ENCODE data around the gene SLIRP.
"Not testable (repeated sequence)": the region's sequence is repeated elsewhere in the genome, so short reads cannot be mapped to it uniquely, and the experiment has no call there.

SLIRP gene

DNA sequence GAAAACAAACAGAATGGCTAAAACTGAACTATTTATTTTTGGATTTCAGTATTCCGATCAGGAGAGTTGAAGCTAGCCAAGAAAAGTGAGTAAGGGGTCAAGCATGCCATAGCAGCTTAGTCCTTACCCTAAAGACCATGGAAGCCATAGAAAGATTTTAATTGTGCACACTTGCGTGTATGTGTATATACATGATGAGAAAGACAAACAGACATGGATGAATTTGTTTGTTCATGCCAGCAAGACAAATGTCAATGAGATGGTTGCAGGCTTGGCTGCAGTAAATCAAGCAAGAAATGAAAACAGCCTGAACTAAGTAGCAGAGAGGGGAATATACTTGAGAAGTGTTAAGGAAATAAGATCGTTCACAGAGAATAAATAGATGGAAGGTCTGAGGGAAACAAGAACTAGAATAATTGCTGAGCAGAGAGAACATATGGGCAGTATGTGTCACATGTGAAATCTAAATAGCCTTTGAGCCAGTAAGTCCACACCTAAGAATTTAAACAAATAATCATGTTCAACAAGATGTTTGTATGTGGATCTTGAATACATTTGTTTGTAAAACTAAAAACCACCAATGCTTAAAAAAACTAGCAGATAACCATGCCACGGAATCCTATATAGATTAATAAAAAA, 38.3 kb downstream of the SLIRP start:
- no peak for DNase-seq

DNA sequence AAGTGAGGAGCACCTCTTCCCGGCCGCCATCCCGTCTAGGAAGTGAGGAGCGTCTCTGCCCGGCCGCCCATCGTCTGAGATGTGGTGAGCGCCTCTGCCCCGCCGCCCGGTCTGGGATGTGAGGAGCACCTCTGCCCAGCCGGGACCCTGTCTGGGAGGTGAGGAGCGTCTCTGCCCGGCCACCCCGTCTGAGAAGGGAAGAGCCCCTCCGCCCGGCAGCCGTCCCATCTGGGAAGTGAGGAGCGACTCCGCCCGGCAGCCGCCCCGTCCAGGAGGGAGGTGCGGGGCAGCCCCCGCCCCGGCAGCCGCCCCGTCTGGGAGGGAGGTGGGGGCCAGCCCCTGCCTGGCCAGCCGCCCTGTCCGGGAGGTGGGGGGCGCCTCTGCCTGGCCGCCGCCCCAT, 39.5 kb downstream of the SLIRP start:
- DNase-seq, result not testable (repeated sequence)

DNA sequence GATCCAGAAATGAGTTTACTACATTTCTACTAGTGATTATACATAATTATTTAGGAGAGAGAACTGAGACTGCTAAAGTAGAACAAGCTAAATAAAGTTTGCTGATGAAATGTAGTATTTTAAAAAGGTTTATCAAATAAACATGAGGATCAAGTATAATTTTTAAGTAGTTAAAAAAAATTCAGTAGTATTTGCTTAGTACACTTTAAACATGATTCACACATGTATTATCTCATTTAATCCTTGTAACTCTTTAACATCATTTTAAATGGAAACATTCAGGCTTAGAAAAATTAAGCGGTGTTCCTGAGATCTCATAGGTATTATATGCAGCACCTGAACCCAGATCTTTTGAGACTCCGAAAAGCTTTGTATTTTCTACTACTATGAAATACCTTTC, 44.4 kb downstream of the SLIRP start:
- DNase-seq, result no peak

DNA sequence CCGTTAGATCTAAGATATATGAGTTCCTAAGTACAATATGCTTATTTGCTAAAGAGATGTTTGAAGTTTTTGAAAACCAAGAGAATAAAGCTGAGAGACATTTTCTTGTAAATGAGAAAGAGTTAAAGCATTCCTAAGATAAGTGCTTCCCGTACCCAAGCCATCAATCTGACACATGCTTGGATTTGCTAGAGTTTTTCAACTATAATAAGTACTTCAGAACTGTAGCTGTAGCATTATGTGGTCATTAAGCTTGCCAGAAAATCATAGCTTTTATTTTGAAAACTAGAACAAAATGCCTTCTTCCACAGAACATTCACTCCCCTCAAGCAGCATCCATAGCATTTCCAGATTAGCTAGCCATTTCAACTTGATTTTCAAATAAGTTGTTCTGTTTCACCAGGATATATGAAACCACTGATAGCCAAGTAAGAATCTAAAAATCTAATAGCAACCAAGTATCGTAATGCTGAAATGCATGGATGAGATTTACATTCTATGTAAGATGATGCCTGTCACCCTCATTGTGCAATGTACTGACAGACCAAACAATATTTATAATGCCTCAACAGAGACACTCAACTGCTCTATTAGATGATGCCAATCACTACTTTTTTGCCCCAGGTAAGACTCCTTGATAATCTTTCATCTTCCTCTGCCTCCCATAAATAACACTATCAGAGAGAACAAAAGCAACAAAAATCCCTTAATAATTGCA, 45.1 kb downstream of the SLIRP start:
- no peak for DNase-seq

DNA sequence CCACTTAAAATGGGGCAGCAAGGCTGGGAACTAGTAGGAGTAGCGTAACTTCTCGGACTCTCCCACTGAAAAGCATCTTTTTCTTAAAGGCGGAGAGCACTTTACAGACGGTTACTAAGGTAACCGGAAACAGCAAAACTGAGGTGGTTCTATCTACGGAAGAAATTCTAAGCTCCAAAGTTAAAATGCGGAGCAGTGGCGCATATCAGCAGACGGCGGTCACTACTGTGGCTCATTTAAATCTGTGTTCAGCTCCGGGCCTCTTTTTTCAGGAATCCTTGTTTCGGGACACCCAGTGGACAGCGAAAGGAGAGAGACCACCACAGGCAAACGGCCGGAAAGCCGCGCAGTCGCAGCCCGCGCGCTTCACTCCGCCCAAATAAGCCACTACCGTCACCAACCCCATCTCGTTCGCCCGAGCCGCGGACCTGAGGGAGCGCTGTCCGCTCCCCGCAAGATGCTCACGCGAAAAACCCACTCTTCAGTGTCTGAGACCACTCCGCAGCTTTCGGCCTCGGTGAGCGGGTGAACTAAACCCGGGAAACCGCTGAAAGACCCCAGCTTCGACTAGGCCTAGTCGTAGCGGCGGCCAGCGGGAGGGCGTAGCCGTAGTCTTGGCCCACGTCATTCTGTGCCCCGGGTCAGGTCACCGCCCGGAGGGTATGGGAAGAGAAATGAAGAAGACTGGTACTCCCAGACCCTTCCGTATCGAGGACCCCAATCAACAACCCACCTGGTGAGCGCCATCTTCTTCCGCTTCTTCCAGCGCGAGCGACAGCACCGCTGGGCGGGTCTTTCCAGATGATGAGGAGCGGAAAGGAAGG, 52.7 kb downstream of the SLIRP start, which contains the start of gene SNW1:
Gene SNW1, minus strand, starts transcription at position 776 of the 824 bp plus-strand sequence. Its CDS starts 29 bp downstream, at position 747.
- DNase-seq, result peak; percentile 87

DNA sequence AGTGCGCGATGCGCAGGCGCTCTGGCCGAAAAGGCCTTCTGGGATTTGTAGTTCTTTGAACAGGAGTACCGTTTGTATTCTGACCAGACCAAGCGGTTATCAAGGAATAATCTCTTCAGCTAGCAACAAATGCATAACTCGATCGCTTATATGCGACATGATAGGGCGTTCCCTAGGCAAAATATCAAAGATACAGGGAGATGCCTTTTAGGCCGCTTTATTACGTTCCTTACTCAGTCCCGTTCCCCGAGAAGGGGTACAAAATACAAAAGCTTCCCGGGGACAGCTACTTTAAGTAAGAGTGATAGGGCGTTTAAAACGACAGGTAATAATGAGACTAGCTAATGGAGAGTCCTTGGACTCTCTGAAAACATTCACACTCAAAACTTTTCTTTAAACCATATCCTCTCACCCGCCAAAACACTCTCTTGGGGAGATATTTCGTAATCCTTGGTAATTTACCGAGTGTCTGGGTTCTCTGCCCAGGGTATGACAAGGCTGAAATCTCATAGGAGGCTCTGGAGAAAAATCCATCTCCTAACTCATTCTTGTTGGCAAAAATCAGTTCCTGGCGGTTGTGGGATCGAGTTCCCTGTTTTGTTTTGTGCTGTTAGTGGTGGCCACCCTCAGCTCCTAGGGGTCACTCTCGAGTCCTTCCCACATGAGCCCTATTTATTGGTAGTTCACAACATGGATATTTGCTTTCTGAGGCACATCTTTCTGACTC, 53.5 kb downstream of the SLIRP start:
- DNase-seq, result no peak

DNA sequence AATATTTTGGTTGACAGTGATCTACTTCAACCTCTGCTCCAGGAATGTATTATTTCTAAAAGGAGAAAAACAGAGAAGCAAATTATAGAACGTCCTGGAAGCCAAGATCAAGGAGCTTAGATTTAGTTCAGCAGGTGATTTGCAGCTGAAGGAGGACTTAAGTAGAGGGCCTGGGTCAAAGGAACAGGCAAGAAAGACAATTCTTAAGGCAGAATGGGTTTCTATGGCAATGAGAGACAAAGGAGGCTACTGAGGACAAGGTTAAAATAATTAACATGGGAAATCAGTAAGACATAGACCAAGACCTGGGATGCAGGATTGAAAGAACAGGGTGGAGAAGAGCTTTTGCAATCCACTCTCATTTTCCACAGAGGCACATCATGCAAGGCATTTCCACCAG, 55.4 kb downstream of the SLIRP start:
- no peak for DNase-seq

DNA sequence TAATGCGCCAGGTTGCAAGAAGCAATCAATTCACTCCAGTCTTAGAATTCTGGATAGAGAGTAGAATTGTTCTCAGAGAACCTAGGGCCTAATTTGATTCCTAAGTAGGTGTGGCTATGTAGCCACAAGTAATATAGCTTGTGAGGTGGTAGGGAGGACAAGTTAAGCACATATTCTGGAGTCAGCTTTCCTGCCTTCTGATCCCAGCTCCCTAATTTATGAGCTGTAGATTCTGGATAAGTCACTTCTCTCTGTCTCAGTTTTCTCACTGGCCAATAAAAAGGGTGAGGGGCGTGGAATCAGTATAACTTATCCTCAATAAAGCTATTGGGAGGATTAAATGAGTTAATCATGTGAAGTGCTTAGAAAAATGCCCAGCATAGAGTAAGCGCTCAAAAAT, 56.1 kb downstream of the SLIRP start:
- DNase-seq, result no peak
